ENCODE results near the gene PAX7.
"Not testable (repeated sequence)": the region's sequence is repeated elsewhere in the genome, so short reads cannot be mapped to it uniquely, and the experiment has no call there.

The PAX7 gene

DNA sequence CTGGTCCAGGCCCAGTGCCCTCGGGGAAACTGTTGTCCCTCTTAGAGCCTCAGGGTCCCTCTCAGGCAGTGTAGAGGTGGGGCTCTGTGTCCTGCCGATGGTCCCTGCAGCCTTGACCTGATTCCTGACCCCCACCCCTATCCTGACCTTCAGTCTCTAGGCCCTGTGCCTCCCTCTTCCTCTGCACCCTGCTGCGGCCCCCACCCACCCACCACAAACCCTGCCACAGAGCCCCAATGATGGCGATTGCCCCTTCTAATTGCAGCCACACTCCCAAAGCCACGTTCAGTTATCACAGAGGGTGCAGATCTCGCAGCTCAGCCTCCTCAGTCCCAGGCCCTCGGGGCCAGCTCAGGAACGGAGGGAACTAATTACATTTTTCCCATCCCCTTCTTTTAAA, 99.7 kb downstream of the PAX7 start:
- no peak for DNase-seq (ENCODE audit: low read depth)

DNA sequence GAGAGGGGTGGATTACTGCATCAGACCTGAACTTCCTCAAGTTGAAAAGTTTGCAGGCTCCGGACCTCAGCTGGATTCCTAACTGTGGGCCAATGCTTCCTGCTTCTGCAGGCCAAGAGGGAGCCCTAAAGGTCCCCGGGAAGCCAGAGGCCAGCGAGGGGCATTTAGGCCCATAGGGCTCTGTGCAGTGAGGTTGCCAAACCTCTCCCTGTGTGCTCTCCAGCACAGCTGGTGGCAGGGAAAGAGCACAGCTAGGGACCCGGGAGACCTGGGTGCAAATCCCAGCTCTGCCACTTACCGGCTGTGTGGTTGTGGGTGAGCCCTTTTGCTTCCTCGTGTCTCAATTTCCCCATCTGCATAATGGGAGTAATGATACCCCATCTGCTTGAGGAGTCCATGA, 100.5 kb downstream of the PAX7 start:
- DNase-seq (ENCODE audit: low read depth): no peak

DNA sequence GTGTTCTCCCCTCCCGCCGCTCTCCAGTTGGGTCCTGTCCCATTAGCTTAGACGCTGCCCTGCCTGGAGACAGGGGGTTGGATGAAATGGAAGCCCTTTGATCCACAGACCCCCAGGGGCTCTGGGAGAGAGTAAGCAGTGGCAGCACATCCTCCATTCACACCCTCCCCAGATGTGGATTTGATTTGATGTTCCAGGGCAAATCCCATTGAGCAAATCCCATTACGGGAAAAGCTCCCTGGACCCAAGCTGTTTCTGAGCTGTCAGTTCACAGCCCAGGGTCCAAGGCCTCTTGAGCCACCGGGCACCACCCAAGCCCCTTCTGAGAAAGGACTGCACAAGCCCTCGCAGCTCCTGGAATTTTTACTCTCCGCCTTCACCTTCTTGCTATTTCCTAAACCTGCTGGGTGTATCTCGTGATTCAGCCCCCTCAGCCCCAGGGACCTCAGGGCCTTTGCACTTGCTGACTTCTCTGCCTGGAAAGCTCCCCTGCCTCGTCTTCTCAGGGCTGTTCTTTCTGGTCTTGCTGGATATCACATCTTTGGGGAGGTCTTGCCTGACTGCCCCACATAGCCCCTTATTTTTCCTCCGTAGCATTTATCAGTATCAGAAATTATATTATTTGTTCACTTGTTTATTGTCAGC, 101.1 kb downstream of the PAX7 start:
- no peak for DNase-seq (ENCODE audit: low read depth)

DNA sequence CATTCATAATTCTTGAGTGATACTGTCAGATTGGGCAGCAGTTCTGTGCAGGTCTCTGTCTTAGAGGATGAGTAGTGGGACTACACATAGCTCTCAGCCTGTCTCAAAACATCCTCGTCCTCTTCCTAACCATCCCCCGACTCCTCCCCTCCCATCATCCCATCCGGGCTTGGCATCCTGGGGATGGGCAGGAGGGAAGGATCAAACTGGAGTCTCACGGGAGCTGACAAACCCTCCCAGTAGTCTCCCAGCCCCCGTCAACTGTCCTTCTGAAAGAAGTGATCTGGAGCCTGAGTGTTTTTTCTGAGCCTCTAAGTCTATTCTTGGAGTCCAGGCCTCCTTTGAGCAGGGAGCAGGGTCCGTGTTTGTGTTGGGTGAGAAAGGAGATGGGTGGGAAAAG, 102.0 kb downstream of the PAX7 start:
- no peak for DNase-seq (ENCODE audit: low read depth)

DNA sequence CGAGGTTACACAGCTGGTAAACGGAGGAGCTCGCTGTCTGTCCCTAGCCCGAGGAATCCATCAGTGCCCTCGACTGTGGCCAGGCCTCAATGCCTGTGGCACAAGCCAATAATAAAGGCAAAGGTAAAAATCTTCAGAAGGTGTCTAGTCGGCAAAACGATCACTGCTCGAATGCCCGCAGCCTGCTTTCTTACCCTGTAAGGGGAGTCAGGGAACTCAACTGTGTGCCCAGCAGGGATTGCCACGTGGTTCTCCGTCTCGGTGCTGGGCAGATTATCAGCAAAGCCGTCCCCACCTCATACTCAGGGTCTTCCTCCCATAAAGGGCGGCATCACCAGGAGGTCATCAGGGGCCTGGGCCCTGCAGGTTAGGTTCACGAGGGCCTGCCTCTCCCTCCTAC, 103.4 kb downstream of the PAX7 start:
- no peak for DNase-seq (ENCODE audit: low read depth)

DNA sequence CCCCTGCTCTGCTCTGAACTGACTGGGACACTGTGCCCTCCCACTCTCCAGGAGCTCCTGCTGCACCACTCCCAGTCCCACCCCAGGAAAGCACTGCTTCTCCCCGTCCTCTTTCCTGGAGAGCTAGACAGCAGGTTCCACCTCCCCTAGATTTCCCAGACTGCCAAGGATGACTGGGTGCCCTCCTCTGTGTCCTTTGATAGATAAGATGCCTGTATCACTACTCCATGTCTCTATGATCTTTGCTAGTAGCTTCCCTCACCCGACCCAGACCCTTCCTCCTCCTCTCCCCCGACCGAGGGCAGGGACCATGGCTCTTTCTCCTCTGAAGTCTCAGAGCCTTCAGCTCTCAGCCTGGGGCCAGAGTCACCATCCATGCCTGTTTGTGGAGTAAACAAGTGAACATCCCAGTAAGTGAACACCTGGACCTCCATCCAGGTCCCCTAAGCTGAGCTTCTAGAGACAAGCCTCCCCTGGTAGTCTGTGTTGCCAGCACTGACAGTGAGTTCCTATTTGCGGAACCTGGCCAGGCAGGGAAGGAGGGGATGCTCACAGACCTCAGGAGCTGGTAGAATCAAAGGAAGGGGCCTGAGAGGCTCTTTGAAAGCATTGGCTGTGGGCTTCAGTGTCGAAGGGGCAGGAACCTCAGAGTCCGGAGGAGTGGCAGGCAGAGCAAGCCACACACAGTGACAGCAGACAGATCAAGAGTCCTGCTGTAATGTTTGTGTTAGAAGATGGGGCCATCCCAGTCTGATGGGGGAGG, 104.0 kb downstream of the PAX7 start:
- DNase-seq (ENCODE audit: low read depth): no peak

DNA sequence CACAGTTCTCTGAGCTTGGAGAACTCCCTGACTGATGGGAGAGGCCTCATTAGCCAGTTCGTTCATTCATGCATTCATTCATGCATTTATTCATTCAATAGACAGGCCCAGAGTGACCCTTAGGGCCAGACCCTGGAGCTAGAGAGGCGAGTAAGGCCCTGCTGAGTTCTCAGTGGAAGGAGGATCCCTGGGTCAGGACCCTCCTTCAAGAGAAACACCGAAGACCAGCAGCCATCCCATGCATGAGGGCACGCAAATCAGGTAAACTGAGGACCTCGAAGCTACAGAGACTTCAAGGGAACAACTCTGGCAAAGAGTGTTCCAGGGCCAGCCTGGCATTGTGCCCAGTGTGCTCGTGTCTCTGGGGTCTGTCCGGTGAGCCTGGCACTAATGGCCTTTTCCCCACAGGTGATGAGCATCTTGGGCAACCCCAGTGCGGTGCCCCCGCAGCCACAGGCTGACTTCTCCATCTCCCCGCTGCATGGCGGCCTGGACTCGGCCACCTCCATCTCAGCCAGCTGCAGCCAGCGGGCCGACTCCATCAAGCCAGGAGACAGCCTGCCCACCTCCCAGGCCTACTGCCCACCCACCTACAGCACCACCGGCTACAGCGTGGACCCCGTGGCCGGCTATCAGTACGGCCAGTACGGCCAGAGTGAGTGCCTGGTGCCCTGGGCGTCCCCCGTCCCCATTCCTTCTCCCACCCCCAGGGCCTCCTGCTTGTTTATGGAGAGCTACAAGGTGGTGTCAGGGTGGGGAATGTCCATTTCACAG, 104.8 kb downstream of the PAX7 start:
- no peak for DNase-seq (ENCODE audit: low read depth)

DNA sequence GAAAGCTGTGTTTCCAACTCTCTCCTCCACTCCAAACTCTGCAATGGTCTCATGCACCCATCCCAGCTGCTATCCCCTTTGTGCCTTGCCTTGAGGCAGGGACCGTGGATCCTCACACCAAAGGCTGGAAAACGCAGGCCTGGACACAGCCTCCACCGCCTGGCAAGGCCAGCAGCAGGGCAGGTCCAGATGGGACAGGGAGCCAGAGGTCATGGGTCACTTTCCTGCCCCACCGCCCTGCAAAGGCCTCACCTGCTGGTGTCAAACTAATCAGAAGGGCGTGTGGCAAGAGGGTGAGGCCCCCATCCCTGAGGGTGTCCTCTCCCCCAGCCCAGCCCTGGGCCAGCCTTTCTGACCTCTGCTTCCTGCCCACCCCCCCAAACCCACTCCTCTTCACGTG, 106.3 kb downstream of the PAX7 start:
- no peak for DNase-seq (ENCODE audit: low read depth)

DNA sequence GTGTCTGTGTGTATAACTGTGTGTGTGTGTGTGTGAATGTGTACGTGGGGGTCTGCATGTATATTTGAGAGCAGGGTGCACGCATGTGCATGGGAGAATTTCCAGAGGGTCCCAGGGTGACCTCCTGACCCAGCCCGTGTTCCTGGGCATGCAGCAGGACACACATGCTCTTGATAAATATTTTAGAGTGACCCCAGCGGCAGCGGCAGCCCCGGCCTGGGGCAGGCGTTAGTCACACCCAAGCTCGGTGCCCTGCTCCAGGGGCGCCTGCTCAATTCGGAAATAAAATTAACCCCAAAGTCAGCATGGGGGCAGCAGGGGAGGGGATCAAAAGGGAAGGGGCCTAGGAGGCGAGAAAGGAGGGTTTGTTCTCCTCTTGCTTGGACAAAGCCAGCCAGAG, 107.5 kb downstream of the PAX7 start:
- no peak for DNase-seq (ENCODE audit: low read depth)

DNA sequence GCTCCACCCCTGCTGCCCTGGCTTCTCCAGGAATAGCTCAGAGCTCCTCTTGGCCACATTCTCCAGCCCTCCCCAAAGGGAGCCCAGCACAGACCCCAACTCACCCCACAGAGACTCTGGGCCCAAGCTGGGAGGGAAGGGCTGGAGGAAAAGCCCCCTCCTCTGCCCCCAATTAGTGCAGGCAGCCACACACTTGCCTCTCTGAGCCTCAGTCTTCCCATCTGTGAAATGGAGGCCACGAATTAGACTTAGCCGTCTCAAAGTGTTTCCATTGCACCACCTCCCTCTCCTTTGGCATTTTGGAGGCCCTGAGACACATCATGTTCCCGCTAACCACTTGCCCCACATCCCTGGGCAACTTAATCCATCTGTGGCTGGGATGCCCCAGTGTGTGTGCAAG, 108.0 kb downstream of the PAX7 start:
- no peak for DNase-seq (ENCODE audit: low read depth)

DNA sequence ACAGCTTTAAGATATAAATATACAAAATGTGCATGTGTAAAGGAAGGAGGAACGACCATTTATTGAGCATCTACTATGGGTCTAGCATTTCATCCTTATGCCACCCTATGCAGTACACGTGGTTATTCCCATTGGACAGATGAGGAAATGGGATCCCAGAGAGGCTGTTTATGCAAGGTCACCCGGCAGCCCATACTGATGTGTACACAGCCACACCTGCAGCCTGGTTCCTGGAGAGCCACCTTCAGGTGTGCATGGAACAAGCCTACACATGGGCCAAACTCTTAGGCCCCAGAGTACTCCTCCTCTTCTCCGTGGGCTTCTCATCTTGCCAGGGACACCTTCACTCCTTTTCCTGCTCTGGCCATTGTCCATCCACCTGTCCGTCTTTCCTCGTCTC, 108.8 kb downstream of the PAX7 start:
- no peak for DNase-seq (ENCODE audit: low read depth)

DNA sequence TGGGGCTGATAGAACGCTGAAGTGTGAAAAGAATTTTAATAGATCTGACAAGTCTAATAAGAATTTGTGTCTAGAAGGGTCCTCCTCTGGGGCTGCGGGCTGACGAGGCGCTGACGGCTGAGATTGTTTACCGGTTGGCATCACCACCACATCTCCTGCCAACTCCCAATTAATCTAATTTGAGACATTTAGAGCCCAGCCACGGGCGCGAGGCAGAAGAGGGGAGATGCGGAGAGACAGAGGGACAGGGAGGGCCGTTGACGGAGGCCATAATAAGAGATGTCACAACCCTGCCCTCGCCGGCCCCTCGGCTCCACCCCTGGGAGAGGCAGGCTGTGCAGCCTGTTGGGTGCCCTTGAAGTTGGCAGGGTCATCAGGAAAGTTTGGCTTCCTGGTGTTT, 109.3 kb downstream of the PAX7 start:
- DNase-seq (ENCODE audit: low read depth): no peak

DNA sequence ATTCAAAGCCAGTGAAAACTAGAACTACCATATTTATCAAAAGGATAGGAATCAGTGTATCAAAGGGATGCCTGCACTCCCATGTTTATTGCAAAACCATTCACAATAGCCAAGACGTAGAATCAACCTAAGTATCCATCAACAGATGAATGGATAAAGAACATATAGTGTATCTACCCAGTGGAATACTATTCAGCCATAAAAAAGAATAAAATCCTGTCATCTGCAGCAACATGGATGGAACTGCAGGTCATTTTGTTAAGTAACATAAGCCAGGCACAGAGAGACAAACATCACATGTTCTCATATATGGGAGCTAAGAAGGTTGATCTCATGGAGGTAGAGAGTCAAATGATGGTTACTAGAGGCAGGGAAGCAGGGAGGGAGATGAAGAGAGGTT, 110.0 kb downstream of the PAX7 start:
- no peak for DNase-seq (ENCODE audit: low read depth)

DNA sequence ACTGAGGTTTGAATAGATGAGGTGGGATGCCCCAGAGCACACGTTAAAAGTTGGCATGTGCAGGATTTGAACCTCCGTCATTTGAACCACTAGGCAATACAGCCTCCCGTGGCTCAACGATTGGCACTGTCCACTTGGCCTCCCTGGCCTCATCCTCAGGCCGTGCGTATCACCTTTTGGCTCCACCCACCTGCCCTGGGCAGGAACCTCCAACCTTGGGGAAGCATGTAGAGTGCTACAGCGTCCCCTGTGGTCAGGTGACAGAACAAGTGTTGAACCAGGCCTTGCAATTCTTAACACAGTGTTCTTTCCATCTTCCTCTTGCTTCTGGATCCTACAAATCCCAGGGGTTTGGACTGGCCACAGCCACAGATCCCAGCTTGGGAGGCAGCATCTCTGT, 112.6 kb downstream of the PAX7 start:
- no peak for DNase-seq (ENCODE audit: low read depth)

DNA sequence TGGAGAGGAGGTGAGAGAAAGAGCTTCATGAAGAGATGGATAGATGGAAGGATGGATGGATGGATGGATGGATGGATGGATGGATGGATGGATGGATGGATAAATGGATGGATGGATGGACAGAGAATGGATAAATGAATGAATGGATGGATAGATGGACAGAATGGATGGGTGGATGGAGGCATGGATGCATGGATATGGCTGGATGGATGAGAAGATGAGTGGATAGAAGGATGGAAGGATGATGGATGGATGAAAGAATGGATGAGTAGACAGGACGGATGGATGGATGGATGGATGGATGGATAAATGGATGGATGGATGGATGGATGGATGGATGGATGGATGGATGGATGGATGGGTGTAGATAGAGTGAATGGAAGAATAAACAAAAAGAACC, 113.7 kb downstream of the PAX7 start:
- not testable (repeated sequence) for DNase-seq (ENCODE audit: low read depth)

DNA sequence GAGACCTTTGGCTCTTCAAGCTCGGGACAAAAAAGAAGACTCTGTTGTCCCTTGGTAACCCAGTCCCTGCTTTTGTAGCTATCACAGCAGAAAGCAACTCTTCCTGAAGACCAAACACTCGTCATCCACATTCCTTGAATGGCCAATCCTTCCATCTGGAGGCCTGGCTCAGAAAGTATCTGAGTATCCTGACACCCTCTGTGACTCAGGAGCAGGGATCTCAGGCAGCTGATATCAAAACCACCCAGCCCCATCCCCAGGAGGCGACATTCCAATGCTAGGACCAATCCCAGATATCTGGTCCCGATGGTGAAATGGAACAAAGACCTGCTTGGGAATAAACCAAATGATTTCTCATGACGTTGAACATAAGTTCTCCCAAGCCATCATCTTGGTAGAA, 116.3 kb downstream of the PAX7 start:
- no peak for DNase-seq (ENCODE audit: low read depth)

DNA sequence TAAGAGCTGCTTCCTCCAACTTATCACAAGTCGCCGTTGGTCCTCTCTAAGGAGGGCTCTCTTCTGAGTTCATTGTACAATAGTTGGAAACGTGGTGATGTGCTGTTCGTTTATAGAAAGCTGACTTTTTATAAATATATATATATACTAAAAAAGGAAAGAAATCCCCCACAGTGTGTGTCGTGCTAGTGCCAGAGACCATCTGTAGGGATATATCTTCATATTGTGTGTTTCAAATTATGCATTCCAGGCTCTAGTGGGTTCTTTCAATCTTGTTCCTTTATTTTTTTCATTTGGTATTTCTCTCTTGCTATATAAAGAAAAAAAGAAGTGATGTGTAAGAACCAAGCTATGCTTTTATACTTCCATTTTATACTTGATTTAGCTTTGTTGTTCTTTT, 117.0 kb downstream of the PAX7 start:
- DNase-seq (ENCODE audit: low read depth): no peak

DNA sequence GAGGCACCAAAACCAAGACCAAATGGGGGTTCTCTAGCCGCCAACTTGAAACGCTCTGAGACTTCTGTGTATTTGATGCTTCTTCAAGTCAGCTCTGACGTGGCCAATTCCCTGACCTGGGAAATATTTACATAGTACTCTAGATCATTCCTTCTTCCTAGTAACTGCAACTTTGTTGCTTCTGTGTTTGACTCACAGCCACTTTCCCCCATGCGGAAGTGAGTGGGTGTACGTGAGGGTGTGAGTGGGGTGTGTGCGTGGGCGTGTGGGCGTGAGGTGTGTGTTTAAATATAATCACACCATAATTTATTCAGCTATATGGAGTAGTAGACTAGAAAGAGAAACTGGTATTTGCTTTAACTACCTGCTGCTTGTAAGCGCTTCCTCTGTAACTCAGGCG, 117.8 kb downstream of the PAX7 start:
- DNase-seq (ENCODE audit: low read depth): no peak

DNA sequence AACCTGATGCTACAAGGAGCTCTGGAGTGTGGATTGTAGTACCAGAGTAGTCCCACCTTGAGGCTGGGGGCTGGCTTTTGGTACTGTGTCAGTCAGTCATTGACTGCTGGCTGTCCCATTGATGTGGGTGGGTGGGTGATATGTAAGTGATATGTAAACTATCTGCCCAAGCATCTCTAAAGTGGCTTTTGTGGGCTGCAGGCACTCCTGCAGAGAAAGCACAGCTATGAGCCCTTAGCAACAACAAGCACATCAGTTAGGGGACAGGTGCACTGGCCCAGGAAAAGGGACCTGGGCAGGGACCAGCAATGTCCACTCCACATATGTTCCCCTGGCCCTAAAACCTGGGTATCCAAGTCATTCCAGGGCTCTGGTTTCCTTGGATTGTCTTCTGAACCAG, 118.9 kb downstream of the PAX7 start:
- DNase-seq (ENCODE audit: low read depth): no peak

DNA sequence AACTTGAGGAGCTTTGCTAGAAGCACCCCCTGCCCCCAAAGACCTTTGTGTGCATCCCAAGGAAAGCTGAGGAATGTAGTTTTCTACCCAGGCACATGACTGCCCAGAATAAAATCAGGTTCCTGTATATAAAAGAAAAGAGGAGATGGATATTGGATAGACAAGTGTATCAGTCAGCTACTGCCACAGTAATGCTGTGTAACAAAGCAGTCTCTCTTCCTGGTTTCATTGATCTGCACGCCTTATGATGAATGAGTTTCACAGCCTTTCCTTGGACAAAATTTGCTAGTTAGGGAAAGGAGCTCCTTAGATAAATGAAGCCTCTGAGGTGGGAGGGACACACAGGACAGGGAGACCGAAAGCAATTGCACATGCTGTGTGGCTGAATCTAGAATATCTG, 120.0 kb downstream of the PAX7 start:
- no peak for DNase-seq (ENCODE audit: low read depth)

DNA sequence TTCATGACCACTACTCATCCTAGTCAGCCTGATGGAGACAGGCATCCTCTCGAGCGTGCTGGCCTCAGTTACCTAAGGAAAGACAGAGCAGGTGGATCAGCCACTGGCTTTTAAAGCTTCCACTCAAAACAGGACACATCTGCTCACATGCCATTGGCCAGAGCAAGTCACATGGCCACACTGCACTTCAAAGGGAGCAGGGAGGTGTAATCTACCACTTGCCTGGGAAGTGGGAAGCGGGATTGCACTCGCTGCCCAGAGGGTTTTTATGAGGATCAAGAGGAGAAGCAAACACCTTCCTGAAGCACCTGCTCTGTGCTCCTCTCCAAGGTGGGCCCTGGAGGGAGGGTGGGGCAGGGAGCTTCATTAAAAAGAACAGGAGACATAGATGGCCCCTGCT, 120.8 kb downstream of the PAX7 start:
- DNase-seq (ENCODE audit: low read depth): no peak

DNA sequence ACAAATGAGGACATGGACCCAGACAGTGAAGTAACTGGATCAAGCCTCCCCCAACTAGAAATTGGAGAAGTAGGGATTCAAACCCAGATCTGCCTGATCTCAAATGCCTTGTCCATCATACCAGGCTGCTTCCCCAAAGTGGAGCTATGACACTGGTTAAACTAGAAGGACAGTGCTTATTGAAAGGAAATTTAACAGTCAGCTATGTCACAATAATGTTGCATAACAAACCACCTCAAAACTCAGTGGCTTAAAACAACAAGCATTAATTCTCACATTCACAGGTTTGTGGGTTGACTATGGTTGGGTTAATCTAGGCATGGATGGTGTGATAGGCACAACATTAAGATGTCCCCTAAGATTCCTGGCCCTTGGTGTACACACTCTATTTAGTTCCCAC, 121.8 kb downstream of the PAX7 start:
- no peak for DNase-seq (ENCODE audit: low read depth)

DNA sequence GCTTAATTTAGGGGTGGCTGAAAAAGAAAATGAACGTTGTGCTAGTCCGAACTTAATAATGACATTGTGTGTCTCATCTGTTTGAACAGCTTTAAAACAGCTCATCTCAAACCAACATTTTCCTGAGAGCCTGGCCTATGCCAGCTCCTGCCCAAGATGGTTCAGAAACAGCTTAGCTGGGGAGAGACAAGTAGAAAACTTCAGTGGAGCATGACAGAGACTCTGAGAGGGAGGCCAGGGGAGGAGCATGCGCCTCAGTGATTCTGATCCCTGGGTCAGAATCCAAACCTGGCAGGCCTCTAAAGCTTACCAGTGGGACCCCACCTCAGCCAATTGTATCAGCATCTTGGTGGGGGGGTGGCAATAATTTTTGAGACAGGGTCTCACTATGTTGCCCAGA, 129.5 kb downstream of the PAX7 start:
- DNase-seq (ENCODE audit: low read depth): no peak

Measured in CMK (cell line).